BLaER1 treated with 17β-estradiol and CSF1 and Interleukin-3, amounts not matched to agents 10 nM and 100 nM (cell line): ENCODE data around the gene CDC37L1.

ENCODE experiments used
- H3K27ac ChIP-seq, 11 experiments: shearing (Covaris generic); formaldehyde crosslinking; 2 replicates each; pipeline ENCODE4 v1.8.1; 2022
- H3K27me3 ChIP-seq, 11 experiments: shearing (Covaris generic); formaldehyde crosslinking; 2 replicates each; pipeline ENCODE4 v1.8.1; 2022
- H3K36me3 ChIP-seq, 11 experiments: shearing (Covaris generic); formaldehyde crosslinking; 2 replicates each; pipeline ENCODE4 v1.8.1; 2022
- H3K4me1 ChIP-seq, 10 experiments: shearing (Covaris generic); formaldehyde crosslinking; 2 replicates each; pipeline ENCODE4 v1.8.1; 2022
- H3K4me2 ChIP-seq, 11 experiments: shearing (Covaris generic); formaldehyde crosslinking; 2 replicates each; pipeline ENCODE4 v1.8.1; 2022
- H3K4me3 ChIP-seq, 10 experiments: shearing (Covaris generic); formaldehyde crosslinking; 2 replicates each; pipeline ENCODE4 v1.8.1; 2022
- H3K9ac ChIP-seq, 11 experiments: shearing (Covaris generic); formaldehyde crosslinking; 2 replicates each; pipeline ENCODE4 v1.8.1; 2022
- H3K9me3 ChIP-seq, 11 experiments: shearing (Covaris generic); formaldehyde crosslinking; replicated peaks in 1 of 11; 2 replicates each; pipeline ENCODE4 v1.8.1; 2022
- H4K20me1 ChIP-seq, 11 experiments: shearing (Covaris generic); formaldehyde crosslinking; 2 replicates each; pipeline ENCODE4 v1.8.1; 2022
- Cebpa-rat ChIP-seq, 11 experiments: shearing (Covaris generic); IDR thresholded peaks; 2 replicates each; pipeline ENCODE4 v1.8.1; 2022

CDC37L1 gene

DNA sequence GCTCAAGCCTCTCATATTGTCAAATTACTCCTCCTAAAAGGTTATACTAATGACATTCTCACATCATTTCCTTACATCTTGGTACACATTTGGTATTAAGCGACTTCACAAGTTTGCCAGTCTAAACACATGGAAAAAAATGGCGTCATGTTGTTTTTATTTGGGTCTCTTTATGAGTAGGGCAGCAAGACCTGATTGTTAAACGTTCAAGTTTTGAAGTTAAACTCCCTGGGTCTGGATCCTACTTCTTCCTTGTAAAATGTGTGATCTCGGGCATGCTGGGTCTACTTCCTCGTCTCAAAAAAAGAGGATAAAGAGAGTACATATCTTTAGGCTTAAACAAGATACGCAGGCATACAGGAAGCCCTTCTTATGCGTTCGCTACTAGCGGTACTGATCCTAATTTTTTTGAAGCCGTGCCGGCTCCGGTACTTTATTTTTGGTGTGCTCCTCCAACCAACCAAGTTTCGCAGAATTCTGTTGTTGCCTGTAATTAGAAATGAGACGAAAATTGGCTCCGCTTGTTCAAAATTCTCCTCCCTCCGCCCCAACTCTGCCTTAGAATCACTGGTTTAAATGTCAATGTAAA lies 596 bp upstream of the CDC37L1 start:
- Histone ChIP-seq H4K20me1 (peaks cover 0 to 15% (median 4%) of the 10 kb centered on the region in 11 experiments; a peak in 7 of 22 replicates), H3K9me3 (no peaks in the 10 kb centered on the region), H3K4me3 (peak overlapping the region; percentile 73 to 86 (median 80)), H3K27me3 (no peaks in the 10 kb centered on the region), H3K4me1 (peaks cover 21 to 35% (median 25%) of the 10 kb centered on the region in 10 experiments), H3K4me2 (peak overlapping the region; percentile 65 to 91 (median 82)), H3K27ac (peak overlapping the region; percentile 88 to 99 (median 94)), H3K9ac (peak overlapping the region; percentile 88 to 98 (median 91)), H3K36me3 (peaks cover 0 to 11% (median 5%) of the 10 kb centered on the region in 11 experiments; a peak in 8 of 22 replicates)
- no peak for TF ChIP-seq Cebpa-rat (IDR thresholded peaks at IDR 0.05)

DNA sequence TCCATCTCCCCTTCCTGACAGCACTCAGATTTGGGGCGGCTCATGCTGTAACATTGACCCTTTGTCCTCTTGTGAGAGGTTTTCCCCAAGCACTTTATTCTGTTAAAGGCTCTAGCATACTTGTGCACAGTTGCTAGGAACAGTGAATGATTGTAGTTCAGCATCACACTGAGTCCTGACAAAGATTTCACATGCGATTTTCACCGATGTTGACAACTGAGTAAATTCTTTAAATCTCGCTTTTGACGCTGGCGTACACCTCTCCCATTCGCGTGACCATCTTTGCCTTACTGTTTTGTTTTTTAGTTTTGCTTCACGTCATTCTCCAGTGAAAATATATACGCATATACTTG lies 780 bp downstream of the CDC37L1 start:
- TF ChIP-seq Cebpa-rat (IDR thresholded peaks at IDR 0.05): no peak
- Histone ChIP-seq H3K4me3 (peak overlapping the region; percentile 73 to 86 (median 80)), H4K20me1 (peaks cover 0 to 27% (median 4%) of the 10 kb centered on the region in 11 experiments; a peak in 7 of 22 replicates), H3K36me3 (peaks cover 5 to 20% (median 13%) of the 10 kb centered on the region in 11 experiments; a peak in 20 of 22 replicates), H3K9ac (peak overlapping the region; percentile 88 to 98 (median 91)), H3K27me3 (no peaks in the 10 kb centered on the region), H3K9me3 (no peaks in the 10 kb centered on the region), H3K27ac (peak overlapping the region; percentile 88 to 99 (median 94)), H3K4me1 (peaks cover 21 to 35% (median 25%) of the 10 kb centered on the region in 10 experiments), H3K4me2 (peak overlapping the region; percentile 77 to 94 (median 85))

GRCh38 chr9:4680750-4681149 lies 1.4 kb downstream of the CDC37L1 start:
- H4K20me1 ChIP-seq: peaks cover 0 to 27% (median 4%) of the 10 kb centered on the region in 11 experiments; a peak in 7 of 22 replicates
- peaks cover 21 to 35% (median 25%) of the 10 kb centered on the region in 10 experiments for H3K4me1 ChIP-seq
- peak overlapping the region; percentile 77 to 94 (median 85) for H3K4me2 ChIP-seq
- H3K9me3 ChIP-seq: no peaks in the 10 kb centered on the region
- H3K4me3 ChIP-seq: peak overlapping the region; percentile 73 to 86 (median 80)
- H3K27me3 ChIP-seq: no peaks in the 10 kb centered on the region
- peaks cover 9 to 26% (median 19%) of the 10 kb centered on the region in 11 experiments for H3K36me3 ChIP-seq
- peak overlapping the region in 10 of 11 experiments; percentile 88 to 99 (median 95); a peak in 15 of 22 replicates for H3K27ac ChIP-seq
- peak overlapping the region; percentile 88 to 98 (median 91) for H3K9ac ChIP-seq
- no peak for TF ChIP-seq Cebpa-rat (IDR thresholded peaks at IDR 0.05)

- no peak overlapping the region for H3K27ac ChIP-seq
- no peak overlapping the region for H3K4me3 ChIP-seq
- no peak for TF ChIP-seq Cebpa-rat (IDR thresholded peaks at IDR 0.05)
- H4K20me1 ChIP-seq: peaks cover 0 to 40% (median 6%) of the 10 kb centered on the region in 11 experiments; a peak in 8 of 22 replicates
- no peak overlapping the region for H3K9ac ChIP-seq
- H3K27me3 ChIP-seq: no peaks in the 10 kb centered on the region
- no peak overlapping the region for H3K4me2 ChIP-seq
- H3K9me3 ChIP-seq: no peaks in the 10 kb centered on the region
- peaks cover 12 to 20% (median 15%) of the 10 kb centered on the region in 10 experiments for H3K4me1 ChIP-seq
- H3K36me3 ChIP-seq: peaks cover 38 to 66% (median 46%) of the 10 kb centered on the region in 11 experiments
Measured at GRCh38 chr9:4684820-4685219, 5.5 kb downstream of the CDC37L1 start.

DNA sequence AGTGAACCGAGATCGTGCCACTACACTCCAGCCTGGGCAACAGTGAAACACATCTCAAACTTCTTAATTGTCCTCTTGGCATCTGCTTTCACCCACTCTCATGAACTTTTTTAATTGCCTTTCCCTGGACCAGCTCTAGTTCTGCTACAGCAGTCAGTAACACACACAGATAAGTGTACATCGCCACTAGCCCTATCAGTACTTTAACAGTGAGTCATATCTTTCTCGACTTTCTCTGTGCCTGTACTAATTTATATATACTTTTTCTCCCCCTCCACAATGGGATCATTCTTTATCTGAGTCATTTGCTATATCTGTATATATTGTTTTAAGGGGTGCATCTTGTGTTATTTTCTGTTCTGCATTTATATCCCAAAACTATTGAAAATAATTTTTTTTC lies 6.7 kb downstream of the CDC37L1 start:
- H3K4me1 ChIP-seq: peaks cover 3 to 12% (median 4%) of the 10 kb centered on the region in 10 experiments; a peak in 19 of 20 replicates
- H3K9me3 ChIP-seq: no peaks in the 10 kb centered on the region
- H3K4me2 ChIP-seq: no peak overlapping the region
- no peak overlapping the region for H3K4me3 ChIP-seq
- H3K27me3 ChIP-seq: no peaks in the 10 kb centered on the region
- H4K20me1 ChIP-seq: peaks cover 0 to 39% (median 10%) of the 10 kb centered on the region in 11 experiments; a peak in 8 of 22 replicates
- peaks cover 51 to 79% (median 59%) of the 10 kb centered on the region in 11 experiments for H3K36me3 ChIP-seq
- no peak overlapping the region for H3K27ac ChIP-seq
- H3K9ac ChIP-seq: no peak overlapping the region
- no peak for TF ChIP-seq Cebpa-rat (IDR thresholded peaks at IDR 0.05)

DNA sequence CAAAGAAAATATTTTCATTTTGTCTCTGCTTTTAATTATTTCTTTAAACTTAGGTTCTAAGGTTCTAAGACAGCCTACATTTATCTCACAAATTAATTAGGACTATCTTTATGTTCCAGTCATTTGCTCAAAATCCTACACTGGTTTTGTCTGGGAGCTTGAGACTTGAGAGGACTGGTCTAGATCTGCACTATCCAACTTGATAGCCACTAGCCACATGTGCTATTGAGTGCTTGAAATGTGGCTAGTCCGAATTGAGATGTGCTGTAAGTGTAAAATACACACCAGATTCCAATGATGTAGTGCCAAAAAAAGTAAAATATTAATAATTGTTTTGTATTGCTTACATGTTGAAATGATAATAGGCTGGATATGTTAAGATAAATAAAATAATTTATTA lies 7.2 kb downstream of the CDC37L1 start:
- no peaks in the 10 kb centered on the region for H3K9me3 ChIP-seq
- no peak overlapping the region for H3K27ac ChIP-seq
- peaks cover 56 to 83% (median 64%) of the 10 kb centered on the region in 11 experiments for H3K36me3 ChIP-seq
- no peak for TF ChIP-seq Cebpa-rat (IDR thresholded peaks at IDR 0.05)
- H3K9ac ChIP-seq: no peak overlapping the region
- H3K27me3 ChIP-seq: no peaks in the 10 kb centered on the region
- H3K4me2 ChIP-seq: no peak overlapping the region
- no peak overlapping the region for H3K4me3 ChIP-seq
- peaks cover 0 to 35% (median 10%) of the 10 kb centered on the region in 11 experiments; a peak in 8 of 22 replicates for H4K20me1 ChIP-seq
- peaks cover 0 to 7% (median 0%) of the 10 kb centered on the region in 10 experiments; a peak in 6 of 20 replicates for H3K4me1 ChIP-seq

GRCh38 chr9:4689021-4689420 lies 9.7 kb downstream of the CDC37L1 start:
- Histone ChIP-seq H3K4me3 (no peak overlapping the region), H3K27ac (no peak overlapping the region), H3K4me1 (no peaks in the 10 kb centered on the region), H3K36me3 (peaks cover 68 to 99% (median 79%) of the 10 kb centered on the region in 11 experiments), H3K9me3 (no peaks in the 10 kb centered on the region), H3K27me3 (no peaks in the 10 kb centered on the region), H3K9ac (no peak overlapping the region), H3K4me2 (no peak overlapping the region), H4K20me1 (peaks cover 0 to 25% (median 6%) of the 10 kb centered on the region in 11 experiments; a peak in 7 of 22 replicates)
- no peak for TF ChIP-seq Cebpa-rat (IDR thresholded peaks at IDR 0.05)

DNA sequence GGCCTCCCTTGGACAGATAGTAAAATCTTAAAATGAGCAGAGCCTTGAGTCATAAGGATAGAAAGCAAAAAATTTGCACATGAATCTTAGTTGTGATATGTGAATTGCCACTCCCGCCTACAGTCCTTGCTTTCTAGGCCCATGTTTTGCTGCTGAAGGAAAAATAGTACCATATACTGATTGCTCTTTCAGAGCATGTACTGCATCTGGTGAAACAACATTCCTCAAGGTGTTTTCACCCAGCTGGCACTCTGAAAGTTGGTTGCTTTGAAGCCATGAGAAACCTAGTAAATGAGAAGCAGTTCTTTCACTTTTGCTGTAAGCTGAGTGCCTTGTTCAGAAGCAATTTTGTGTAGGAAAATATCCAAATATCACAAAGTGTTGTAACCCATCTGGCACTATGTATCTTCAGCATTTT lies 10.3 kb downstream of the CDC37L1 start:
- H3K9ac ChIP-seq: no peak overlapping the region

DNA sequence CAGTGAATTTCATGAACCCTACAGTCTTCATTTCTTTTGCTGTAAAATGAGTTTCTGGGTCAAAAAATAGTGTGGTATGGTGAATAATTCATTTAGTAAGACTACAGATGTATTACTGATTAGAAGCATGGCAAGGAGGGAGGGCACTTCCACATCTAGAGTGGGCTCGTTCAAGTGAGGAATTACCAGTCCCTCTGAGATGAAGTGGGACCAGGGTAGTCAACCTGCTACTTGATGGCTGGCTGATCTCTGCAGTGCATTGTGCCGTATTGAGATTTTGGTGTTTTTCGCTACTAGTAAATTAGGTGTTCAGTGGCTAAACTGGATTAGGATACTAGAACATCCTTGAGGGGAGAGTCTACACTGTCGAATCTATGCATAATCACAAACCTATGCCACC lies 10.8 kb downstream of the CDC37L1 start:
- peaks cover 0 to 18% (median 5%) of the 10 kb centered on the region in 11 experiments; a peak in 7 of 22 replicates for H4K20me1 ChIP-seq
- no peak overlapping the region for H3K4me2 ChIP-seq
- no peak overlapping the region for H3K4me3 ChIP-seq
- H3K27me3 ChIP-seq: no peaks in the 10 kb centered on the region
- no peak overlapping the region for H3K9ac ChIP-seq
- H3K27ac ChIP-seq: no peak overlapping the region
- peaks cover 74 to 99% (median 85%) of the 10 kb centered on the region in 11 experiments for H3K36me3 ChIP-seq
- H3K9me3 ChIP-seq: no peaks in the 10 kb centered on the region
- TF ChIP-seq Cebpa-rat (IDR thresholded peaks at IDR 0.05): no peak
- no peaks in the 10 kb centered on the region for H3K4me1 ChIP-seq

More for the DNA sequence above, 10.3 kb downstream of the CDC37L1 start:
- H3K36me3 ChIP-seq: peaks cover 74 to 99% (median 85%) of the 10 kb centered on the region in 11 experiments
- no peaks in the 10 kb centered on the region for H3K4me1 ChIP-seq
- H3K27me3 ChIP-seq: no peaks in the 10 kb centered on the region
- H3K27ac ChIP-seq: no peak overlapping the region
- H3K9me3 ChIP-seq: no peaks in the 10 kb centered on the region
- peaks cover 0 to 20% (median 6%) of the 10 kb centered on the region in 11 experiments; a peak in 8 of 22 replicates for H4K20me1 ChIP-seq
- H3K4me2 ChIP-seq: no peak overlapping the region
- no peak overlapping the region for H3K4me3 ChIP-seq
- no peak for TF ChIP-seq Cebpa-rat (IDR thresholded peaks at IDR 0.05)
